ENCODE data around the gene ALG9.

GRCh38 chr11:111774955-111775710 is 96.2 kb downstream of the ALG9 start:
- no peak for TF ChIP-seq CTCF (IDR thresholded peaks at IDR 0.05)
- no peak for TF ChIP-seq ATF2 (CRISPR knock-in tag; IDR thresholded peaks at IDR 0.05; ENCODE audit: borderline replicate concordance, low read depth)
- TF ChIP-seq USF2 (CRISPR knock-in tag; IDR thresholded peaks at IDR 0.05), result no peak
- TF ChIP-seq GABPB1 (CRISPR knock-in tag; IDR thresholded peaks at IDR 0.05), result no peak
- TF ChIP-seq SP1 (CRISPR knock-in tag; conservative IDR thresholded peaks at IDR 0.05), result no peak
- no peak for TF ChIP-seq EMX1 (CRISPR knock-in tag; IDR thresholded peaks at IDR 0.05)
- TF ChIP-seq MLX (CRISPR knock-in tag; IDR thresholded peaks at IDR 0.05), result no peak
- TF ChIP-seq ATF3 (CRISPR knock-in tag; conservative IDR thresholded peaks at IDR 0.05), result no peak
- TF ChIP-seq E2F4 (CRISPR knock-in tag; IDR thresholded peaks at IDR 0.05; ENCODE audit: borderline replicate concordance, low read depth), result no peak

Data from WTC11 (cell line).